NCI-H1105 treated with DMSO at 0.1 percent for 48 hours (cell line): ENCODE measurements around the gene RNF150.
A peak's percentile ranks its signal among the peaks of the same experiment; 100 is the strongest.

Experiments used
- DNase-seq: peaks from one replicate; lab custom pipeline; 2025; lab: John Stamatoyannopoulos, UW

RNF150 gene

DNA sequence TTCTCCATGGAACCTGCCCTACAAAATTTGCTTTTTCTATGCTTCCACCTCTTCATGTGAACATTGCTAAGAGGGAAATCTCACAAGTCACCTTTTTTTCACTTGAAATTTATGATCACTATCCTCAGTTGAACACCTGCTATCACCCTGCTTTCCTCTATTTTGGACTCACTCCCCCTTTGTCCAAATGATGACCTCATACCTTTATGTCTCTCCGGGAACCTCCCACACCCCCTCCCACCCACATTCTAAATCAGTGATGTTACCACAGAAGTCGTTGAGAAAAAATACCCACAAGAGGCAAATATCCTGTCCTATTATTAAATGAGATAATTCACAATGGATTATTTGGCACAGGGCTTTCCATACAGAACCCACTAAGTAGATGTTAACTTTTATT lies 156.5 kb downstream of the RNF150 start:
- no peak for DNase-seq

DNA sequence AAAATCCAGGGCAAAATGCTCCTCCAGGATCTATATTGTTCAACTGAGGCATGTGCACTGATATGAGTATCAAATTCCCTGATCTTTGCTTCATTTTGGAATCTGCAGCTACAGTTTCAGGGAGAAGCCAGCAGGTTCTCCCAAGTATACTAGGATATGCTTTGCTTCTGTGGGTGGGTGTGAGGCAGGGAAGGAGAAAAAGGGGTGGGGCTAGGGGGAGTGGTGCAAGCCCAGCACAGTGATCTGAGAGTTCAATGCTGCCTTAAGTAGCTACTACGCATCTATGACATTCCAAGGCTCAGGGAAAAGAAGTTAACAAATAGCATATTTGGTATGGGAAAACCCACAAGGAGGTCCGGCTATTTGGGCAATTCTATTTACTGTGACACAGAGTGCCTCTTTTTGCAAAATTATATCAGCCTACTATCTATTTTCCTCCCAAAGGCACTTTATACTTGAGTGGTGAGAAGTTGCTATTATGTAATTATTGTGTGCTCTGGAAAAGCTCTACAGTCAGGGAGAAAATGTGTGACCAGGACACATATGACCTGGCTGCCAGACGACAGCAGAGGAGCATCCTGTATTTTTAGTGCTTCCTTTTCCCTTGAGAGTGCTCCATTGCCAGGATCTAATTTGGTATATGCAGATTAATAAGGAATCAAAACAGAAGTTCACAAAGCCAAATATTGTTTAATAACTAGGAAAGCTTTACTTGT lies 162.0 kb downstream of the RNF150 start:
- no peak for DNase-seq

DNA sequence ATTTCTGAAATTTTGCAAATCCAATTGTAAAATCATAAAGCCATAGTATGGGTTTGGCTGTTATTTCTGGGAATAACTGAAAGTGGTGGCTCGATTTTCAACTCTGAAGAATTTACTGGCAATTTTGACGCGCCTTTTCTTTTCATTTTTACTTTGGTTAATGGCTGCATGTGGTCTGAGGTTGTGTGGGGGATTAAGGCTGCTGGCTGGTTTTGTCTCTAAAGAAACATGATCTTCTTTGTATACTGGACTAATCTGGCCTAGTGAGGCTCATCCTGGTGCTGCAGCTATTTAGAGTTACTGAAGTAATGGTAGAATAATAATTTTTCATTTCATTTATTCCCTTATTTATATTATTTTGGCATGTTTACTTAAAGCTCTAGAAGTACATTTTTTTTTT lies 164.0 kb downstream of the RNF150 start:
- no peak for DNase-seq

- no peak for DNase-seq
Observed at GRCh38 chr4:140968371-140968770, 164.9 kb downstream of the RNF150 start.

GRCh38 chr4:140963883-140964282 lies 169.4 kb downstream of the RNF150 start:
- DNase-seq = no peak

DNA sequence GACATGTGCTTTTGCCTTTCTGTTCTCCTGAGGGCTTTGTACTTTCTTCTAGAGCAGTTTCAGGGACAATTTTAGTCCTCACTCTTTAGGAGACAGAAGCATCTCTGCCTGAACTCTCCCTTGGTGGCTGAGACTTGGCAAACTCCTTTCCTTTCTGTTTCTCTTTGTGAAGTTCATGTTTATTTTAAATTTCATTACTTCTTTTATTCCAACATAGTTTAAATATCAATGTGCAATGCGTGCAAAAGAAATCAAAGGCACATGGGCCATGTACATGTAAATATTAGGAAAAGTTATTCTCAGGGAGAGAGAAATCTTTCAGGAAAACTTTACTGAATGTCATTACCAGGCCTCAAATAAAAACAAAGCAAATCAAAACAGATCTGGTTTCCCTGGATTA lies 177.6 kb downstream of the RNF150 start:
- no peak for DNase-seq

DNA sequence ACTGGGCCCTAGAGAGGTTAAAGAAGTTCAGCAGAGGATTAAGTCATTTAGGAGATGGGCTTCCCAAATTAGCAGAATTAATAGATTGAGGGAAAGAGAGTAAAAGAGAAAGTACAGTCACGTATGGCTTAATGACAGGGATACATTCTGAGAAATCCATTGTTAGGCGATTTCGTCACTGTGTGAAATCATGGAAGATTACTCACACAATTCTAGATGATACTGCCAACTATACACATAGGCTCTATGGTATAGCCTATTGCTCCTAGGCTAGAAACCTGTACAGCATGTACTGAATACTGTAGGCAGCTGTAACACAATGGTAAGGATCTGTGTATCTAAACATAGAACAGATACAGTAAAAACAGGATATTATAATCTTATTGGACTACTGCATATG lies 180.6 kb downstream of the RNF150 start:
- DNase-seq = no peak

- DNase-seq = no peak
Observed at GRCh38 chr4:140947506-140947905, 185.8 kb downstream of the RNF150 start.

GRCh38 chr4:140945106-140945505 lies 188.2 kb downstream of the RNF150 start:
- DNase-seq = no peak

- no peak for DNase-seq
Observed at GRCh38 chr4:140944572-140944971, 188.7 kb downstream of the RNF150 start.

DNA sequence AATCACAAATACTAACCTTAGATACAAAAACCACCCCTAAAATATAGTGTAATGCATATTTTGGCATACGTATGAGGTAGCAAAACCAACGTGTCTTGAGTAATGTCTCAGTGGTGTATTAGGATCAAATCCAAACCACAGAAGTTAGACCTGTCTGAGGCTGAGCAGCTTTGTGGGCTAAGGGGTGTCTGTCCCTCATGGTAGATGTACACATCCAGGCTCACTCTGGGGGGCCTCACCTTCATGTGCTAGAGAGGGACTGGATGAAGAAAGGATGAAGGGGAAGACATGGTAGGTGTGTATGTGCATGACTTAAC lies 189.1 kb downstream of the RNF150 start:
- DNase-seq = no peak

DNA sequence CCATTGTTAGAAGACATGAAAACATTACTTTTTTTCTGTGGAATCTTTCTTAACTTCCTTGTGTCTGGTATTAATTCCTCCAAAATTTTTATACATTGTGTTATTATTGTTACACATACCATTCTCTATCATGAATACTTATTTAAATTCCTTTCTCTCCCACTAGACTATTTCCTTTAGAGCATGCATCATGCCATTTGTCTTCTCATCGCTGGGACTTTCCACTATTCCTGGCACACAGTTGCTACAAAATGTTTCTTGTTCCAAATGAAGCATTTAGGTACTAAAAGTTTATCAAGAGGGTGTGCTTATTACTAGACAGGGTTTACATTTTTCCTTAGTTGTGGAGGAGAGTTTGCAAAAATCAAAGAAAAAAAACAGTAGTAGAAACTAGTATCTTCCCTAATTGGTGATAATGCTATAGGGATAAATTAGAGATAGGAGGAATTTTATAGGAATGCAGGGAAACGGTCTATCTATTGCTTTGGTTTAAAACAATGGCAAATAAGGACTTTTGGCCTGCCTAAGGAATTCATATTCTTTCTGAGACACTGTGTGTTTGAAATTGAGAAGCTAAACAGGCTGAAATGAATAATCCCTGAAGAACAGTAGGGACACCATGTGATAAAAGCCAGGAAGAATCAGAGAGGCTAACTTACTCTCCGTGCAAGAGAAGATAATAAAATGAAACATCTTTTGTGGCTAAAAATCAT lies 189.6 kb downstream of the RNF150 start:
- DNase-seq = no peak

- DNase-seq = no peak
Observed at GRCh38 chr4:140940589-140940988, 192.7 kb downstream of the RNF150 start.

DNA sequence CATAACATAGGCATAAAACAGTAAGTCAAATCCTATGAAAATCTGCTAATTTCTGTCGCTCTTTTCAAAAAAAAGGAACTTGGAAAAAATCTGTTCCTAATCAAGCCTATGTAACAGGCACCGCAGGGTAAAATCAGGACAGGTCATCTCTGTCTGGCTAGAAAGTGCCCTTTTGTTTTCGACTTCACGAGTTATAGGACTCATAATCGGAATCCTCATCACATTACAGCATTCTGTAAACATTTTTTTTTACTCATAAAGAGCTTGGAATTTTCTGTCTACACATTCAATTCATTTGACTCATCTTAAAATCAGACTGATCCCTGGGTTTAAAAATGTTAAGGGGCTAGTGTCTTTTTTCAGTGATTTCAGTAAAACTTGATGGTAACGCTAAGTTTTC lies 195.4 kb downstream of the RNF150 start:
- no peak for DNase-seq

DNA sequence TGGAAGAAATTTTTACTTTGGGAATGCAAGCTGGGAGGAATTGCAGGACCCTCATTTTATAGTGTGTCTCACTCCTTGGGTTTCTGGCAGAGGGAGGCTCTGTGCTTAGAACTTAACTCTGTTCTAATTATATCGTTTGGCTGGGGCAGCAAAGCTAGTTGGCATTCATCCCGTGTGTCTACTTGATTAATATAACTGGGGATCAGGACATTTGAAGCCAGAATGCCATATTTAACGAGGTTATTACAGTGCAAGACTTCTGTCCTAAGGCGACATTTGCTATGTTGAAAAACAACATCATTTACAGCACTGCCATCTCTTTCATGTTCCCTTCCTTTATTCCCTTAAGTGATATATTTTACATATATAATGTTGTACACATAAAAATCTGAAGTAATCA lies 198.0 kb downstream of the RNF150 start:
- DNase-seq = peak; percentile 67

DNA sequence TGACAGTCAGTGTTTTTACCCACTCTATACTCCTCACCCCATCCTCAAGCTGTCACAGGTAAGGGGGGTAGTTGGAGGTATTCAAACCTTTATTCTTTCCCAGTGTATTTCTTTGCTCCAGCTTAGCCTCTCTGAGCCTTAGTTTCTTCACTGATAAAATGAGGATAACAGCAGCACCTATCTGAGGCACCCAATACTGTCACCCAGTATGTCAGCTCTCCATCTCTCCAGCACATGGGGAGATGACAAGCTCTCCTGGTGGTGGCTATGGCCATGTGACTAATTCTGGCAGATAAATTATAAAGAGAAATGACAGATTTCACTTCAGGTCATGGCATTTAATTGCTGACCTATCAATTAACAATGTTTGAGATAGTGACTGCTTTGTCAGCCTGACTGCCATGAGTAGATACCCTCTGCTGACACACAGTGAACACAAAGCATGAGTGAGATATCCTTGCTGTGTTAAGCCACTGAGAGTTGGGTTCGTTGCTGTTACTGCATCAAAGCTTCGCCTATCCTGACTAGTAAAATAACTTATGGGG lies 200.7 kb downstream of the RNF150 start:
- no peak for DNase-seq

DNA sequence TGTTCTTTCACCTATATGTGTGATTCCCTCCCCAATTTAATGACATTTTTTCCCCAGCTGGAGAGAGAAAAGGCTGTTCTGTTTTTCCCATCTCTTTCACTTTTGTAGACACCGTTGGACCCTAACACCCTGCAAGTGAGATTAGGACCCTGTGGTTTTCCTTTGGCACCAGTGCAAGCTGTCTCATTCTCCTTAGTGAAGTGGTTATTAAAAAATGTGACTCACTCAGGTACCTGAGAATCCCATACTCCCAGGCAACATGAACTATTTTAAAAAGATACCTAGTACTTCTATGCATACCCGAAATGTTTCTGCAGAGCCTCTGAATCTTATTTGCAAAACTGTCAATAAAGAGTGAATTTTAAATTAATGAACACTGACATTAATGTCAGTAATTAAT lies 201.4 kb downstream of the RNF150 start:
- DNase-seq = no peak

DNA sequence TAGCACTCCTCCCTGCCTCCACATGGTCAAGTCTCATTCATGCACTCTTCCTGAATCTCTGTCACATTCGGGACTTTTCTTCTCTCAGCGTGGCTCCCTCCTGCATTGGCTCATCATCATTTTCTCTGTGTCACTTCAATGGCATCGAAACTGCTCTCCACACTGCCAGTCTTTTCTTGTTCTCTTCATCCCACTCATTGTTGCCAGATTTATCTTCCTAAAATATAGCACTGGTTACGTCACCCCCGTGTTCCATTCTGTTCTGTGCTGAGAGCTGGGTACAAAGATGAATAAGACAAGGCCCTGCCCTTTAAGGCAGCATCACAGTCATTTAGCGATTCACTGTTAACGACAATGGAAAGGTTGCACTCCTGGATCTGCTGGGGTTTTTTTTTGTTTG lies 202.7 kb downstream of the RNF150 start:
- no peak for DNase-seq

DNA sequence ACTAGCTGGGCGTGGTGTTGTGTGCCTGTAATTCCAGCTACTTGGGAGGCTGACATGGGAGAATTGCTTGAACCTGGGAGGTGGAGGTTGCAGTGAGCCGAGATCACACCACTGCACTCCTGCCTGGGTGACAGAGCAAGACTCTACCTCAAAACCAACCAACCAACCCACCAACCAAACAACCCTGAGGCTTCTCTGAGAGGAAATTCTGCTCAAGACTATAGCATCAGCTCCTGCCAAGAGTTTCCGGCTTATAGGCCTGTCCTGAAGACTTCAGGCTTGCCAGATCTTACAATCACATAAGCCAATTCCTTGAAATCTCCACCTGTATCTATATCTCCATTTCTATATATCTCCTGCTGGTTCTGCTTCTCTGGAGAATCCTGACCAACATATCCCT lies 203.3 kb downstream of the RNF150 start:
- DNase-seq = no peak

DNA sequence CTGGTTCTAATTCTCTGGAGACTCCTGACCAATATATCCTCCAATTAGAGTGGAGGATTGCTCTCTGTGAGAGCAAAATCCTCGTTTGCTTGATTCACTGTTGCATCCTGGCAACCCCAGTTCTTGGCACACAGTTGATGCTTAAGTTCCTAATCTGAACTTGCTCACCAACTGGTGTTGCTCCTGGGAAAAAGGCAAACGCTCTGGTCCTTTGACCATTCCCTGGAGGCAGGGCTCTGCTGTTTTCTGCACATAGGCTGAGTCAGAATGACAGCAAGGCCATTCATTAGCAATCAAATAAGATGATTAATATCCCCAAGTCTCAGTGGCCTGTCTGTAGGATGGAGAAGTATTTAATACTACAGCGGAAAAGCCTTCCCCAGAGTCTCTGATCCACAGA lies 204.4 kb downstream of the RNF150 start:
- DNase-seq = no peak

DNA sequence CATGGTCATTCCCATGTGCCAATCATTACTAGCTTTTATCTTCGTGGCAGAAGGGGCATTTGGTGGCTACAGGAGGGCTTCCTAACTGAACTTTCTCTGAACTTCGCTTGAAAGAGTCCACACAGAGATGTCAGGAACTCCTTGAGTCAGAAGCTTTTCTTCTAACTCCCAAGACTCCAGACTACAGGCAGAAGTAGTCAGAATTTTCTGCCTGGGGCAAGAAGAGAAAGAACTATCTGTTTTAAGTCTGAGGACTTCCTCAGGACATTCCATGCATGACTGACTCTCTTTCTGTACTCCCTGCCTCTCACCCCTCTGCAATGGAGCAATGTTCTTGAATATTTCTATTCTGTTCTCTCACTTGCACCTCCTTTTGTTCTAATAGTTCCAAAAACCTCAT lies 206.6 kb downstream of the RNF150 start:
- DNase-seq = no peak

DNA sequence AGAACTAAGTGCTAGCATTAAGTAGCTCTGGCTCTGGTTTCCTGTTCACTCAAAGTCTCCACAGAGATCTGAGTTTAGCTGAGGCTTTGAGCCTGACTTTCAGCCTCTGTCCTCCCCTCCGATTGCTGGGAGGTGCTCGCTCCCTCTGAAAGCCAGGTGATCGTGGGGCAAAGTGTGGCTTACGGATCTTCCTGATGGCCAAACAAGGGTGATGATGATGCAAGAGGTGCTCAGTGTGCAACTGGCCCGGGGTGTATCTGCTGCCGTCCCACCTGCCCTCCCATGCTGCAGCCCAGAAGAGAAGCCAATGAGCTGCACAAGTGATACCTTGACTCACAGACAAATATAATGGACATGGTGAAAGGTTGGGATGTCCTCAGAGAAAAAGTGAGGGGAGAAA lies 207.9 kb downstream of the RNF150 start:
- DNase-seq = no peak

DNA sequence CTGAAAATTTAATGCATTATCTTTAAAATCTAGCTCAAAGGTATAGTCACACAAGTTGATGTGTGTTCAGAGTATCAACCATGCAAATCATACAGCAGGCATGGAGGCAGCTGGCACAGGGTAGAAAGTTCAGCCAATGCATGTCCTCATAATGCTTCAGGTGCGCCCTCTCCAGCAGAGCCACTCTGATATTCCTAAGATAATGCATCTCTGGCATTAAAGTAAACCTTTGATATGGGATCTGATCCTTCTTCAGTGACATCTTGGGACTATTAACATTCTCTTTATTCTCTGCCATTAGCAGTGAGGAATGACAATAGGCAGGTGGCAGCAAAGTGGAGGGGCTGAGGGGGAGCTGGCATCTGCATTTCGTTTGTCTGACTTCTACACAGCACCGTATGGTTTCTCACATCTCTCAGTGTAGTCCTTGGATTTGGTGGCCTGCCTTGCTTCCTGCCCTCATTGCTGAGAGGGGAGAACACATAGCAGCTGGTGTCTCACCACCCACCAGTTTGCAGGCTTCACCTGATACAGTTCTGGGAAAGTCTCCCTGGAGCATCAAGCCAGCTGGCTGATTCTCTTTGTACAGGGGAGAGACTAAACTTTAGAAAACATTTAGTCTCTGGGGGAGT lies 208.4 kb downstream of the RNF150 start:
- DNase-seq = no peak
